ENCODE data around the gene SERPIND1.
"Not testable (repeated sequence)": the region's sequence is repeated elsewhere in the genome, so short reads cannot be mapped to it uniquely, and the experiment has no call there.

The SERPIND1 gene

GRCh38 chr22:20818471-20818870 lies 44.6 kb downstream of the SERPIND1 start:
- no peak for DNase-seq

- no peak for DNase-seq
Measured at GRCh38 chr22:20819471-20819870, 45.6 kb downstream of the SERPIND1 start.

- DNase-seq: not testable (repeated sequence)
Measured at GRCh38 chr22:20821717-20822239, 47.9 kb downstream of the SERPIND1 start.

GRCh38 chr22:20822240-20822639 lies 48.3 kb downstream of the SERPIND1 start:
- no peak for DNase-seq

- DNase-seq: no peak
Measured at GRCh38 chr22:20823264-20823663, 49.4 kb downstream of the SERPIND1 start.

GRCh38 chr22:20825216-20825615 lies 51.3 kb downstream of the SERPIND1 start:
- not testable (repeated sequence) for DNase-seq

GRCh38 chr22:20825624-20826023 lies 51.7 kb downstream of the SERPIND1 start:
- no peak for DNase-seq

- DNase-seq: not testable (repeated sequence)
Measured at GRCh38 chr22:20826373-20827152, 52.6 kb downstream of the SERPIND1 start.

GRCh38 chr22:20829491-20830134 lies 55.7 kb downstream of the SERPIND1 start:
- DNase-seq: no peak

- DNase-seq: no peak
Measured at GRCh38 chr22:20833225-20833665, 59.3 kb downstream of the SERPIND1 start.

- no peak for DNase-seq
Measured at GRCh38 chr22:20834206-20834605, 60.3 kb downstream of the SERPIND1 start.

GRCh38 chr22:20834725-20835124 lies 60.8 kb downstream of the SERPIND1 start:
- DNase-seq: no peak

Data from stimulated activated CD8-positive, alpha-beta memory T cell treated with anti-CD3 and anti-CD28 coated beads, Interleukin-4, amount 100 ng/mL, for 48 hours (primary cell).